Ovary (tissue), 3 donors: ENCODE measurements around the gene CIDEC.

ENCODE experiments used
- EP300 ChIP-seq: sonication (generic); formaldehyde crosslinking; IDR thresholded peaks from one replicate; pipeline ENCODE4 v1.6.1; 2017; ENCODE audit warnings: antibody characterized with exemption
- POLR2A ChIP-seq: fragments of 450-650 bp; IDR thresholded peaks from one replicate; pipeline ENCODE4 v1.6.1; 2017; ENCODE audit warnings: antibody characterized with exemption, mild to moderate bottlenecking, moderate library complexity
- TF ChIP-seq, protein P1 (sequence below), 3 donors: fragments of 450-650 bp in 2 of 3; fragments of 200-600 bp in 1 of 3; IDR thresholded peaks; one replicate each; pipeline versions ENCODE4 v1.5.1 to v1.8.0; 2016 to 2022; ENCODE audit warnings: antibody characterized with exemption in 3 of 3, mild to moderate bottlenecking in 1 of 3
- donor health status: DM: no; HTN: no; CAD: no.

- TF ChIP-seq, protein P1, sequence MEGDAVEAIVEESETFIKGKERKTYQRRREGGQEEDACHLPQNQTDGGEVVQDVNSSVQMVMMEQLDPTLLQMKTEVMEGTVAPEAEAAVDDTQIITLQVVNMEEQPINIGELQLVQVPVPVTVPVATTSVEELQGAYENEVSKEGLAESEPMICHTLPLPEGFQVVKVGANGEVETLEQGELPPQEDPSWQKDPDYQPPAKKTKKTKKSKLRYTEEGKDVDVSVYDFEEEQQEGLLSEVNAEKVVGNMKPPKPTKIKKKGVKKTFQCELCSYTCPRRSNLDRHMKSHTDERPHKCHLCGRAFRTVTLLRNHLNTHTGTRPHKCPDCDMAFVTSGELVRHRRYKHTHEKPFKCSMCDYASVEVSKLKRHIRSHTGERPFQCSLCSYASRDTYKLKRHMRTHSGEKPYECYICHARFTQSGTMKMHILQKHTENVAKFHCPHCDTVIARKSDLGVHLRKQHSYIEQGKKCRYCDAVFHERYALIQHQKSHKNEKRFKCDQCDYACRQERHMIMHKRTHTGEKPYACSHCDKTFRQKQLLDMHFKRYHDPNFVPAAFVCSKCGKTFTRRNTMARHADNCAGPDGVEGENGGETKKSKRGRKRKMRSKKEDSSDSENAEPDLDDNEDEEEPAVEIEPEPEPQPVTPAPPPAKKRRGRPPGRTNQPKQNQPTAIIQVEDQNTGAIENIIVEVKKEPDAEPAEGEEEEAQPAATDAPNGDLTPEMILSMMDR (IDR thresholded peaks at IDR 0.05), result no peak
- TF ChIP-seq POLR2A (no peak), EP300 (no peak)
These were observed 23.9 kb upstream of the CIDEC start for GRCh38 chr3:9903904-9904303.
